Measurements from ENCODE around the gene CEP89.

- TF ChIP-seq CTCF (IDR thresholded peaks at IDR 0.05; ENCODE audit: low read depth, low read length): no peak
- TF ChIP-seq EZH2phosphoT487 (IDR thresholded peaks at IDR 0.05; ENCODE audit: low read depth): no peak
Observed at GRCh38 chr19:32875428-32875827, 96.3 kb downstream of the CEP89 start.

All from OCI-LY3 (cell line).